Activated naive CD8-positive, alpha-beta T cell (primary cell): ENCODE data around the gene MARS2.
A peak's percentile ranks its signal among the peaks of the same experiment; 100 is the strongest.
"Not testable (repeated sequence)": the region's sequence is repeated elsewhere in the genome, so short reads cannot be mapped to it uniquely, and the experiment has no call there.

Source experiments
- H3K27ac Mint-ChIP-seq: one replicate; pipeline ENCODE4 v1.8.0; 2021; ENCODE audit warnings: mixed read lengths
- H3K27me3 Mint-ChIP-seq: one replicate; pipeline ENCODE4 v1.8.0; 2021; ENCODE audit warnings: mixed read lengths
- H3K36me3 Mint-ChIP-seq: one replicate; pipeline ENCODE4 v1.8.0; 2021; ENCODE audit warnings: mixed read lengths
- H3K4me1 Mint-ChIP-seq: one replicate; pipeline ENCODE4 v1.8.0; 2021; ENCODE audit warnings: low read depth, mixed read lengths
- H3K4me3 Mint-ChIP-seq: one replicate; pipeline ENCODE4 v1.8.0; 2021; ENCODE audit warnings: mild to moderate bottlenecking, mixed read lengths
- H3K9me3 Mint-ChIP-seq: one replicate; pipeline ENCODE4 v1.8.0; 2021; ENCODE audit warnings: low read depth, mixed read lengths

The MARS2 gene

DNA sequence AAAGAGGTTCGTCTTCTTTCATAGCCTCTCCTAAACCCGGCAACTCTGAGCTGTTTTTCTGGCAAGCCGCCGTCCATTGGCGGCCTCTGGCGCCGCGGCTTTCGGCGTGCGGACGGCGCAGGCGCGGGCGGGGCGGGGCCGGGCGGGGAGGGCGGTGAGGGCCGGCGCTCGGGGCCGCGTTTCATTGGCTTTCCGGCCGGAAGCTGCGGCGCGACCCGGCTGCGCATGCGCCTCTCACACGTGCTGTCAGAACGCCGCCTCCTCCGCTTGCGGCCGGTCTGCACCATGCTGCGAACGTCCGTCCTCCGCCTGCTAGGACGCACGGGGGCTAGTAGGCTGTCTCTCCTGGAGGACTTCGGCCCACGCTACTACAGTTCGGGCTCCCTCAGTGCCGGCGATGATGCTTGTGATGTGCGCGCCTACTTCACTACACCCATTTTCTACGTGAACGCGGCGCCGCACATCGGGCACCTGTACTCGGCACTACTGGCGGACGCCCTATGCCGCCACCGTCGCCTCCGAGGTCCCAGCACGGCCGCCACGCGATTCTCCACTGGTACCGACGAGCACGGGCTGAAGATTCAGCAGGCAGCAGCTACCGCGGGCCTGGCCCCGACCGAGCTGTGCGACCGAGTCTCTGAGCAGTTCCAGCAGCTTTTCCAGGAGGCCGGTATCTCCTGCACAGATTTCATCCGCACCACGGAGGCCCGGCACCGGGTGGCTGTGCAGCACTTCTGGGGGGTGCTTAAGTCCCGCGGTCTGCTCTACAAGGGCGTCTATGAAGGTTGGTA lies at the start of gene MARS2:
Gene MARS2 (plus strand): TSS at position 249 of the 791 bp plus-strand sequence. CDS start 37 bp downstream, at position 286.
- Mint-ChIP-seq H3K27ac (peak within 1 kb of the TSS; percentile 98), H3K27me3 (peaks cover 5% of the 10 kb centered on the region), H3K4me3 (peak within 1 kb of the TSS; percentile 93), H3K36me3 (peaks cover 26% of the 10 kb centered on the region), H3K4me1 (peaks cover 36% of the 10 kb centered on the region), H3K9me3 (no peaks in the 10 kb centered on the region)

DNA sequence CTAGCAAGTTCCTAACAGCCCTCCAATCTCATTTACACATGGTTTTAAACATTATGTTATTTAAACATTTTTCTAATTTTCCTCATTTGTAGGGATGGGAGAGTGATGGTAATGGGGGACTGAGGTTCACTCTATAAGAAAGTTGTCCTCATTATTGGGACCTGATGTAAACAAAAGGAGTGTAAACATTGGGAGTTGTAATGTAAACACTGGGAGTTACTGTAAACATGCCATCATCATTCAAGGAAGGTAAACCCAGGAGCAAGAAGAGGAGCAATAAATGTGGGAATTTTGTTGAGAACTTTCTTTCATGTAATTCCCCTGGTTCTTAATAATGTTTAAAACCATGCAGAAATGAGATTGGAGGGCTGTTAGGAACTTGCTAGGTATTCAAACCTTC lies 47.6 kb upstream of the MARS2 start:
- no peak overlapping the region for H3K4me3 Mint-ChIP-seq
- H3K27ac Mint-ChIP-seq = no peak overlapping the region
- H3K36me3 Mint-ChIP-seq = no peaks in the 10 kb centered on the region
- no peaks in the 10 kb centered on the region for H3K27me3 Mint-ChIP-seq
- no peaks in the 10 kb centered on the region for H3K4me1 Mint-ChIP-seq
- no peaks in the 10 kb centered on the region for H3K9me3 Mint-ChIP-seq

DNA sequence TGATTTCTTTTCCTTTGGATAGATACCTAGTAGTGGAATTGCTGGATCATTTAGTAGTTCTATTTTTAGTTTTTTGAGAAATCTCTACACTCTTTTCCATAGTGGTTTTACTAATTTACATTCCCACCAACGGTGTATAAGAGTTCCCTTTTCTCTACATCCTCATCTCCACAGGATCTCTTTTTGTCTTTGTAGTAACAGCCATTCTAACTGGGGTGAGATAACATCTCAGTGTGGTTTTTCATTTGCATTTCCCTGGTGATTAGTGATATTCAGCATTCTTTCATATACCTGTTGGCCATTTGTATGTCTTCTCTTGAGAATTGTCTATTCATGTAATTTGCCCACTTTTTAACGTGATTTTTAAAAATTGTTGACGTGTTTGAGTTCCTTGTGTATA lies 43.5 kb upstream of the MARS2 start:
- no peaks in the 10 kb centered on the region for H3K4me1 Mint-ChIP-seq
- no peak overlapping the region for H3K27ac Mint-ChIP-seq
- peaks cover 7% of the 10 kb centered on the region for H3K36me3 Mint-ChIP-seq
- H3K9me3 Mint-ChIP-seq = peaks cover 12% of the 10 kb centered on the region
- no peaks in the 10 kb centered on the region for H3K27me3 Mint-ChIP-seq
- H3K4me3 Mint-ChIP-seq = no peak overlapping the region

DNA sequence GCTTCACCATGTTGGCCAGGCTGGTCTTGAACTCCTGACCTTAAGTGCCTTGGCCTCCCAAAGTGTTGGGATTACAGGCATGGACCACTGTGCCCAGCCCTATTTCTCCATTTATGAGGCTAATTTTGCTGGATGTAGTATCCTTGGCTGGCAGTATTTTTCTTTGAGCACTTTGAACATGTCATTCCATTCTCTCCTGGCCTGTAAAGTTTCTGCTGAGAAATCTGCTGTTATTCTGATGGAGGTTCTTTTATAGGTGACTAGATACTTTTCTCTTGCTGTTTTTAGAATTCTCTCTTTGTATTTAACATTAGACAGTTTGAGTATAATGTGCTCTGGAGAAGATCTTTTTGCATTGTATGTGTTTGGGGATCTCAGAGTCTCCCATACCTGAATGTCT lies 38.9 kb upstream of the MARS2 start:
- Mint-ChIP-seq H3K36me3 (peaks cover 15% of the 10 kb centered on the region), H3K27ac (no peak overlapping the region), H3K4me3 (no peak overlapping the region), H3K4me1 (no peaks in the 10 kb centered on the region), H3K27me3 (peaks cover 2% of the 10 kb centered on the region), H3K9me3 (peaks cover 17% of the 10 kb centered on the region)

DNA sequence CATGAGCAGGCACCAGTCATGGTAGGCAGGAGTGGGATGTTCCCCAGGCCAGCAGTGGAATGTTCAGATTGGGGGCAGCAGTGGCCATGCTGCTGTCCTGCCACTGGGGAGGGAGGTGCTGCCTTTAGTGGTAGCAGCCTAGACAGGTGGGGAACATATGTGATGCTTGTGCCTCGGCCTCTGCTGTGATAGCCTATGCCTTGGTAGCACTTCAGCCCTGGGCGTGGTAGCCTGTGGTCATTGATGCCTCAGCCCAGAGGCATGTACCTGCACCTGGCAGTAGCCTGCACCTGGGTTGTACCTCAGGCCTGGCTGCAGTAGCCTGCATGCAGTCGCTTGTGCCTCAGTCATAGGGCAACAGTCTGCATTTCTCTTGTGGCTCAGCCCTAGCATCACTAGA lies 36.9 kb upstream of the MARS2 start:
- H3K4me1 Mint-ChIP-seq = no peaks in the 10 kb centered on the region
- peaks cover 17% of the 10 kb centered on the region for H3K9me3 Mint-ChIP-seq
- no peak overlapping the region for H3K4me3 Mint-ChIP-seq
- peaks cover 15% of the 10 kb centered on the region for H3K36me3 Mint-ChIP-seq
- peaks cover 5% of the 10 kb centered on the region for H3K27me3 Mint-ChIP-seq
- no peak overlapping the region for H3K27ac Mint-ChIP-seq

DNA sequence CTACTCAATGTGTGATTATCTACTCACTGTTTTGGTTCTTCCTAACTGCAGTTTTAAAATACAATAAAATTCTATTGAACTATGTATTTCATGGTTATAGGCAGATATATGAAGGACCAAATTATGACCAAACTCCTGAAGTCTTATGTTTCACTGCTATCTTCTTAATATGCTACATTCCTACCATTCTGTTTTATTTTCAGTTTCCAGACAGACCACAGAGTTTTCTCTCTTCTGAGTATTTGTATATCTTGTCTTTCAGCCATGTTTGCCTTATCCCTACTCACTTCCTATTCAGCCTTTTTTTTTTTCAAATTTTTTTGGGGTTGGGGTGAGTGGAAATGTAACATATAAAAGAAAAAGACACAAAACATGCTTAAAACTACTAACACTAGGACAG lies 36.1 kb upstream of the MARS2 start:
- no peak overlapping the region for H3K4me3 Mint-ChIP-seq
- H3K27me3 Mint-ChIP-seq = peaks cover 5% of the 10 kb centered on the region
- H3K4me1 Mint-ChIP-seq = no peaks in the 10 kb centered on the region
- H3K9me3 Mint-ChIP-seq = peaks cover 17% of the 10 kb centered on the region
- H3K36me3 Mint-ChIP-seq = peaks cover 15% of the 10 kb centered on the region
- no peak overlapping the region for H3K27ac Mint-ChIP-seq

DNA sequence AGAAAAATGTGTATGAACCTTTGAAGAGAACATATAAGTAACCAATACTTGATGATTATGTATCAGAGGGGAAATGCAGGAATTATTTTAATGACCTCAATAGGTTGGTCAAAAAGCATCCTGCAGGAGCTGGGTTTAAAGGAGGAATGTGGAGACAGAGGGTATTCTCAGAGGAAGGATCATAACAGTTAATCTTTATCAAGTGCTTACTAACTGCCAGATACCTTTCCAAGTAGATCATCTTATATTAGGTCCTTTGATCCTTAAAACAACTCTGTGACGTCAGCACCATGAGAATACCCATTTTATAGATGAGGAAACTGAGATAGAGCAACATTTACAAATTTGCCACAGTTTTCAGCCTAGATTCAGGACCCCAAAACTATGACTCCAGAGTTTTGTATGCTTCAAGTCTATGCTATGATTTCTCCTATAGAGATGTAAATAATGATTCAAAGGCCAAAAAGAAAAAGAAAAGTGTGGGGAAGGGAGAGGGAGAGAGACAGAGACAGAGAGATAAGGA lies 32.7 kb upstream of the MARS2 start:
- H3K4me3 Mint-ChIP-seq = no peak overlapping the region
- no peak overlapping the region for H3K27ac Mint-ChIP-seq
- no peaks in the 10 kb centered on the region for H3K4me1 Mint-ChIP-seq
- peaks cover 10% of the 10 kb centered on the region for H3K27me3 Mint-ChIP-seq
- peaks cover 4% of the 10 kb centered on the region for H3K36me3 Mint-ChIP-seq
- peaks cover under 1% of the 10 kb centered on the region for H3K9me3 Mint-ChIP-seq

DNA sequence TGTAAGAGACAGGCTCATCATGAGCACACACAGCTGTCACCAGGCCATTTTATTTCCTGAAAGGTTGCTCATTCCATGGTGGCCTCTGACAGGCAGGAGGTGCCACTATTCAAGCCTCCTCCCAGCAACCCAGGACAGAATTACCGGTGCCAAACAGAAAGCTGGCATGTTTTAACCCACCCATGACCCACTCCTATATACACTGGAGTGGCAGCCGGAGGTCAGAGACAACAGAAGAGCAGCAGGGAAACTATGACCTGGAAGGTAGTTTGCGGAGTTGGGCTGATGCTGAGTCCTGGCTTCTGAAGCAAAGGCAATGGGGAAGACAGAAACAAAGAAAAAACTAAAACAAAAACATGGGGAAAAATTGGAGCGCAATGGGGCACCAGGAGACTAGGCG lies 32.1 kb upstream of the MARS2 start:
- no peaks in the 10 kb centered on the region for H3K4me1 Mint-ChIP-seq
- no peak overlapping the region for H3K27ac Mint-ChIP-seq
- no peaks in the 10 kb centered on the region for H3K9me3 Mint-ChIP-seq

DNA sequence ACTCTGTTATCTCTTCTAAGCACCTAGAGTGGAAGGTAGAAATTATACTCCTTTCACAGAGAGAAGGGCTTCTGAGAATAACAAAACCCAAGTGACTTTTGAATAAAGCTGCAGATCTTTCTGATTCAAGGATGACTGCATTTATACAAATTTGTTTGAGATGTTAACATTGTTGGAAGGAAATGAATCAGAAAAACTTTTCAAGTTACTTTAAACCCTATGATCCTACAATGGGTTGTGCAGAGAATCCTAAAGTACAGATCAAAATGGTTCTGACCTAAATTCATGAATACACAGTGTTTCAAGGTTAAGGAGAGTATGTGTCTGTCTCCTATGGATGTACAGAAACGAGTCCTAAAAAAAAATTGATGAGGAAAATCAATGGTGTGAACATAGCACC lies 31.6 kb upstream of the MARS2 start:
- H3K27ac Mint-ChIP-seq = no peak overlapping the region
- no peak overlapping the region for H3K4me3 Mint-ChIP-seq
- no peaks in the 10 kb centered on the region for H3K4me1 Mint-ChIP-seq
- H3K27me3 Mint-ChIP-seq = peaks cover 12% of the 10 kb centered on the region
- H3K9me3 Mint-ChIP-seq = no peaks in the 10 kb centered on the region
- H3K36me3 Mint-ChIP-seq = peaks cover 2% of the 10 kb centered on the region

More for the DNA sequence above, 32.1 kb upstream of the MARS2 start:
- Mint-ChIP-seq H3K36me3 (peaks cover 2% of the 10 kb centered on the region), H3K27me3 (peaks cover 12% of the 10 kb centered on the region), H3K4me3 (no peak overlapping the region)

DNA sequence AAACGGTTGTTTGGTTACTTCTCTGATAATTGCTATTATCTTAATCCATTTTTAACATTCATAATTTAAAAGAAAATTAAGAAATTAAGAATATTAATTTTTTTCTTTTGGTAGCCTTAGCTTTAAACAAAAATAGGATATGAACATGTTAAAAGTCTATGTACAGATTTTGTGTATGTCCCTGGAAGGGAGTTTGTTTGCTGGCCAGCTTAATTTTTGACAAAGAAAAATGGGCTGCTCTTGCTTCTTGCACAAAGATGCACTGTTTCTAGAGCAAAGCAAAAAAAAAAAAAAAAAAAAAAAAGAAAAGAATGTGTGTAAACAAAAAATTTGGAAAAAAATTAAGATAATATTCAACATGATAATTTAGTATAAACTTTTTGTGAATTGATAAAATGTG lies 31.1 kb upstream of the MARS2 start:
- peaks cover 2% of the 10 kb centered on the region for H3K36me3 Mint-ChIP-seq
- no peaks in the 10 kb centered on the region for H3K9me3 Mint-ChIP-seq
- H3K4me3 Mint-ChIP-seq = no peak overlapping the region
- no peak overlapping the region for H3K27ac Mint-ChIP-seq
- H3K27me3 Mint-ChIP-seq = peaks cover 12% of the 10 kb centered on the region
- H3K4me1 Mint-ChIP-seq = no peaks in the 10 kb centered on the region

DNA sequence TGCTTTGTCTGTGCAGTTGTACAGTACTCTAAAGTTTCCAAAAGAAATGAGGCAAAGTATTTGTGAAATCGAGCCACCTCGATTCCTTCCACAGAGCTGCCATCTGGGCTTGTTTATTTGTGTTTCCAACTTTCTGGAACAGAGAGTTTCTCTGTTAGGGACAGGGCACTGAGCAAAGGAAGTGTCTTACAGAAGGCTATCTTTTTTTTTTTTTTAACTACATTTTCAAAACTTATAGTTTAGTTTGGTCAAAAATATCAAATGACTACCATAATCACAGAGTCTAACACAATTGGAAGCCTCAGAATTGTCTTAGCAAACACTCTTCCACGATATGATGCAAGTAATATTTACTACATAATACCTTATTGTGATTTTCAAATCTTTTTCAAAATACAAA lies 30.6 kb upstream of the MARS2 start:
- H3K9me3 Mint-ChIP-seq = no peaks in the 10 kb centered on the region
- no peak overlapping the region for H3K27ac Mint-ChIP-seq
- H3K27me3 Mint-ChIP-seq = peaks cover 13% of the 10 kb centered on the region
- H3K4me1 Mint-ChIP-seq = no peaks in the 10 kb centered on the region
- no peak overlapping the region for H3K4me3 Mint-ChIP-seq
- H3K36me3 Mint-ChIP-seq = peaks cover 2% of the 10 kb centered on the region

DNA sequence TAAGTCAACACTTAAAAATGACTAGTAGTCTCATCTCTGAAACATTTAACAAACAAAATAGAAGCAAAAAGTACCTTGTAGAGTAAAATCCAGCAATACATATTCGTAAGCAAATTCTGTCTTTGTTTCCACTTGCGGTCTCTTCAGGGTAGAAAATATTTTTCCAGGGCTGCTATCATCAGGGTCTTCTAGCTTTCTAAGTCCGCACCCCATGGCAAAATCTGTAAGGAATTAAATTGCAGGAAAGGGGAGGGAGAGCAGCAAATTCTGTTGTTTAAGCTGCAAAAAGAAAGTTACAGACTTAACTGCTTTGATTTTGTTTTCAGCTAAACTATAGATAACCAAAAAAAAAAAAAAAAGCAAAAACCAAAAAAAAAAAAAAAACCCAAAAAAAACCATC lies 29.9 kb upstream of the MARS2 start, which contains the start of gene RFTN2:
Gene RFTN2 (minus strand): TSS at position 342 of the 400 bp plus-strand sequence. CDS start 129 bp downstream, at position 213.
- H3K36me3 Mint-ChIP-seq = no peaks in the 10 kb centered on the region
- H3K27me3 Mint-ChIP-seq = peaks cover 13% of the 10 kb centered on the region
- H3K4me1 Mint-ChIP-seq = no peaks in the 10 kb centered on the region
- no peak within 1 kb of the TSS for H3K27ac Mint-ChIP-seq
- H3K9me3 Mint-ChIP-seq = no peaks in the 10 kb centered on the region
- no peak within 1 kb of the TSS for H3K4me3 Mint-ChIP-seq

DNA sequence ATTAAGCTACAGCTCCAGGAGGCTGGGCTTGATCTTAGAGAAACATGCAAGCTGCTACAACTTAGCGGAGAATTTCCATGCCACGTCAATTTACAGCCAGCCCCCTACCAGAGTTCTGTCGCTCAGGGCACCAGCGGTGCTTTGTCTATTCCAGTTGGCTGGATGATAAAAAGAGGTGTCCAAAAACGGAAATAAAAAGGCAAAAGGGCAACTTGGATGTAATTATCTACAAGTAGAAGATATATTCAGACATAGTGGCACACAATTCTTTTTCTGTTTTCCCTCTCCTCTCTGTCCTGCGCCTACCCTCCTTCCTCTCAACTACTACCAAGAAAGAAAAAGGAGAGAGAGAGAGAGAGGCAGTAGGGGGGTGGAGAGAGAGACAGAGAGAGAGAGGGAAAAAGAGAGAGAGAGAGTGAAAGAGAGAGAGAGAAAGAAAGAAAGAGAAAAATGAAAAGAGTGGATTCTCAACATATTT lies 29.4 kb upstream of the MARS2 start:
- no peaks in the 10 kb centered on the region for H3K36me3 Mint-ChIP-seq
- no peak overlapping the region for H3K27ac Mint-ChIP-seq
- peaks cover 13% of the 10 kb centered on the region for H3K27me3 Mint-ChIP-seq
- no peak overlapping the region for H3K4me3 Mint-ChIP-seq
- H3K4me1 Mint-ChIP-seq = no peaks in the 10 kb centered on the region
- no peaks in the 10 kb centered on the region for H3K9me3 Mint-ChIP-seq

DNA sequence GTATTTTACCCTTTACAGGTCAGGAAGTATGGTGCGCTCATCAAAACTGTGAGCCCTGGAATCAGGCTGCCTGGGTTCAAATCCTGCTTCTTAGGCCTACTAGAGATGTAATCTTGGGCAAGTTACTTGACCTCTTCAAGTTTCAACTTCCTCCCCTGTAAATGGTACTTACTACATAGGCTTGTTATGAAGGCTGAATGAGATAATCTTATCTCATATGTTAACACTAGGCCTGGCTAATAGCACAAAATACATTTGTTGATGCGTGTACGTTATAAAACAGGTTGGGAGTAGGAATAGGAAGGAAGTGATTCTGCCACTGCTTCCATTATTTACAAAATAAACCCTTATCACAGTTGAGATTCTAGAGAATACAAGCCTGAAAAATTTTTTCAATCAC lies 28.1 kb upstream of the MARS2 start:
- peaks cover 13% of the 10 kb centered on the region for H3K27me3 Mint-ChIP-seq
- H3K9me3 Mint-ChIP-seq = no peaks in the 10 kb centered on the region
- H3K4me1 Mint-ChIP-seq = no peaks in the 10 kb centered on the region
- H3K36me3 Mint-ChIP-seq = no peaks in the 10 kb centered on the region
- no peak overlapping the region for H3K4me3 Mint-ChIP-seq
- H3K27ac Mint-ChIP-seq = no peak overlapping the region

DNA sequence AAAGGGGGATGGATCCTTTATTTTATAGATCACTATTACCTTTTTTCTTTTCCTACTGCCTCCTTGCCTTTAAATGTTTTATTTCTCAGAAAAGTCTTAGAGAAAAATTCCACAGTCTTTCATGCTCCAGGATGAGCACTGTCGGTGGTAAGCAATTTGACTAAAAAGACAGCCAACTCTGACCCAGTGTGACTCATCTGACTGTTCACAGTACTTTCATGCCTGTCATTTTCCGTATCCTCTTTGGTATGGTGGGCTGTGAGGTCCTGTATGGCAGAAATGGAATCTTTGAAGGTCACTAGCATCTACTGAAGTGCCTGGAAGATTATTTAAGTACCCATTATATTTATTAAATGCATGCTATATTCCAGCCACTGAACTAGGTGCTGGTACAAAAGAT lies 27.7 kb upstream of the MARS2 start:
- H3K27ac Mint-ChIP-seq = no peak overlapping the region
- peaks cover 13% of the 10 kb centered on the region for H3K27me3 Mint-ChIP-seq
- no peak overlapping the region for H3K4me3 Mint-ChIP-seq
- H3K9me3 Mint-ChIP-seq = no peaks in the 10 kb centered on the region
- H3K4me1 Mint-ChIP-seq = no peaks in the 10 kb centered on the region
- no peaks in the 10 kb centered on the region for H3K36me3 Mint-ChIP-seq

DNA sequence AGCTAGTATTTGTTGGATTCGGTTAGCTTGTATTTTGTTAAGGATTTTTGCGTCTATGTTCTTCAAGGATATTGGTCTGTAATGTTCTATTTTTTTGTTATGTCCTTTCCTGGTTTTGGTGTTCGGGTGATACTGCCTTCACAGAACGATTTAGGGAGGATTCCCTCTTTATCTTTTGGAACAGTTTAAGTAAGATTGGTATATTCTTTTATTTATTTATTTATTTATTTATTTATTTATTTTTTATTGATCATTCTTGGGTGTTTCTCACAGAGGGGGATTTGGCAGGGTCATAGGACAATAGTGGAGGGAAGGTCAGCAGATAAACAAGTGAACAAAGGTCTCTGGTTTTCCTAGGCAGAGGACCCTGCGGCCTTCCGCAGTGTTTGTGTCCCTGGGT lies 10.0 kb upstream of the MARS2 start:
- not testable (repeated sequence) for H3K4me3 Mint-ChIP-seq, H3K36me3 Mint-ChIP-seq, H3K27me3 Mint-ChIP-seq, H3K9me3 Mint-ChIP-seq, H3K27ac Mint-ChIP-seq, H3K4me1 Mint-ChIP-seq
